ENCODE results near the gene IPO11. TPM values are rescaled to one million over a fixed set of nuclear protein-coding genes. Genes with fewer than 3 reads are reported as not detected.

IPO11 gene
- total RNA-seq, 1 experiment from 2014 or later, result 66.5 TPM

DNA sequence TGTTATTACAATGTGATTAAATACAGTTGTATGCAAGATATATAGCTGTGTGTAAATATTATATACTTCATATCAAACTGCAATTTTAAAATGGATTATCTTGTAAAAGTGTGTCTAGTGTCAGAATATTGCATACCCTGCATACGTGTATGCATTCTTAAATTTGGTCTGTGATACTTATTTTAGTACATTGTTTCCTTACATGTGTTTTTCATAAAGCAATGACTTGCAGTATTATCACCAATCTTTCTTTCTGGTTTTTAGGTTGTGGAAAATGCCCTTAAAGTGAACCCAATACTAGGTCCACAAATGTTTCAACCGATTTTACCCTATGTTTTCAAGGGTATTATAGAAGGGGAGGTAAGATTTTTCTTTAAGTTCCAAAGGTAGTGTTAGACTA is 137.5 kb downstream of the IPO11 start:
- TF ChIP-seq EZH2 (IDR thresholded peaks at IDR 0.05; ENCODE audit: borderline replicate concordance, low read depth, low read length, poor library complexity, severe bottlenecking), result no peak
- TF ChIP-seq, protein P1, sequence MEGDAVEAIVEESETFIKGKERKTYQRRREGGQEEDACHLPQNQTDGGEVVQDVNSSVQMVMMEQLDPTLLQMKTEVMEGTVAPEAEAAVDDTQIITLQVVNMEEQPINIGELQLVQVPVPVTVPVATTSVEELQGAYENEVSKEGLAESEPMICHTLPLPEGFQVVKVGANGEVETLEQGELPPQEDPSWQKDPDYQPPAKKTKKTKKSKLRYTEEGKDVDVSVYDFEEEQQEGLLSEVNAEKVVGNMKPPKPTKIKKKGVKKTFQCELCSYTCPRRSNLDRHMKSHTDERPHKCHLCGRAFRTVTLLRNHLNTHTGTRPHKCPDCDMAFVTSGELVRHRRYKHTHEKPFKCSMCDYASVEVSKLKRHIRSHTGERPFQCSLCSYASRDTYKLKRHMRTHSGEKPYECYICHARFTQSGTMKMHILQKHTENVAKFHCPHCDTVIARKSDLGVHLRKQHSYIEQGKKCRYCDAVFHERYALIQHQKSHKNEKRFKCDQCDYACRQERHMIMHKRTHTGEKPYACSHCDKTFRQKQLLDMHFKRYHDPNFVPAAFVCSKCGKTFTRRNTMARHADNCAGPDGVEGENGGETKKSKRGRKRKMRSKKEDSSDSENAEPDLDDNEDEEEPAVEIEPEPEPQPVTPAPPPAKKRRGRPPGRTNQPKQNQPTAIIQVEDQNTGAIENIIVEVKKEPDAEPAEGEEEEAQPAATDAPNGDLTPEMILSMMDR (conservative IDR thresholded peaks at IDR 0.05; ENCODE audit: low read depth, low read length), result no peak
- H3K4me1 ChIP-seq (ENCODE audit: insufficient read depth, low read length, poor library complexity, severe bottlenecking), result no peaks in the 10 kb centered on the region
- POLR2A ChIA-PET (ENCODE audit: low non-redundant PET), result no interaction called here
- intact Hi-C loops (cut with micrococcal nuclease; ENCODE audit: unreplicated experiment), result no loop called here
- no TSS peak for BruUV-seq (replicated peaks)
- H3K9me3 ChIP-seq (ENCODE audit: low read depth, low read length, poor library complexity, severe bottlenecking), result no peaks in the 10 kb centered on the region
- H3K4me3 ChIP-seq (ENCODE audit: low read depth, low read length, poor library complexity, severe bottlenecking), result no peak overlapping the region
- CTCF ChIA-PET, result no interaction called here
- no peaks in the 10 kb centered on the region for H3K27me3 ChIP-seq (replicated peaks; ENCODE audit: insufficient read depth, low read depth, low read length, poor library complexity)
- H3K27ac ChIP-seq (ENCODE audit: low read depth, low read length, poor library complexity, severe bottlenecking), result no peak overlapping the region
- no peak for DNase-seq (ENCODE audit: low spot score)
- no peaks in the 10 kb centered on the region for H3K36me3 ChIP-seq (ENCODE audit: insufficient read depth, low read length, poor library complexity, severe bottlenecking)

DNA sequence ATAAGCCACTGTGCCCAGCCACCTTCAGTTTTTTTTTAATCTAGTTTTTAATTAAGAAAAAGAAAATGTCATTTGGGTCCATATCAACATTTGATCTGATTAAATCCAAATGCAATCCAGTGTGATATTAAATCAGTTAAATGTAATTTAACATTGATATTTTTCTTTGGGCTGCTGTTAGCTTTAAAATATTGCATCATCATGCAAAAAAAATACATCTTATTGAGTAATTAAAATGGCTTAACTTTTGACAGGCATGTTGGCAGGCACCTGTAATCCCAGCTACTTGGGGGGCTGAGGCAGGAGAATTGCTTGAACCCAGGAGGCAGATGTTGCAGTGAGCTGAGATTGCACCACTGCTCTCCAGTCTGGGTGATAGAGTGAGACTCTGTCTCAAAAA is 143.4 kb downstream of the IPO11 start:
- Histone ChIP-seq H3K27ac (ENCODE audit: low read depth, low read length, poor library complexity, severe bottlenecking) (no peak overlapping the region), H3K36me3 (ENCODE audit: insufficient read depth, low read length, poor library complexity, severe bottlenecking) (peaks cover 5% of the 10 kb centered on the region), H3K4me3 (ENCODE audit: low read depth, low read length, poor library complexity, severe bottlenecking) (no peak overlapping the region), H3K27me3 (replicated peaks; ENCODE audit: insufficient read depth, low read depth, low read length, poor library complexity) (no peaks in the 10 kb centered on the region), H3K9me3 (ENCODE audit: low read depth, low read length, poor library complexity, severe bottlenecking) (no peaks in the 10 kb centered on the region), H3K4me1 (ENCODE audit: insufficient read depth, low read length, poor library complexity, severe bottlenecking) (no peaks in the 10 kb centered on the region)
- no peak for DNase-seq (ENCODE audit: low spot score)
- intact Hi-C loops (cut with micrococcal nuclease; ENCODE audit: unreplicated experiment), result no loop called here
- TF ChIP-seq EZH2 (IDR thresholded peaks at IDR 0.05; ENCODE audit: borderline replicate concordance, low read depth, low read length, poor library complexity, severe bottlenecking), result no peak
- ChIA-PET CTCF (no interaction called here), POLR2A (ENCODE audit: low non-redundant PET) (no interaction called here)
- no TSS peak for BruUV-seq (replicated peaks)

DNA sequence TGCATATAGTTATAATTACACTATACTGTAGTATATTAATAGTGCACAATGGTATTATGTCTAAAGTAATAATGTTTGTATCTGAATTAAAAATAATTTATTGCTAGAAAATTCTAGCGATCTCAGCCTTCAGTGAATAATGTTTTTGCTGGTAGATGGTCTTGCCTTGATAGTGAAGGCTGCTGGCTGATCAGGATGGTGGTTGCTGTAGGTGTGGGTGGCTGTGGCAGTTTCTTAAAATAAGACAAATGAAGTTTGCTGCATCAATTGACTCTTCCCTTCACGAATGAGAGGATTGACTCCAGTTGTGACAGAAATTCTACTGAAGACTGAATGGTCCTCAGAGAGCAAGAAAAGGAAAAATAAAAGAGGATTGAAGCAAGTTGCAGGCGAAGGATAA is 146.4 kb downstream of the IPO11 start:
- no peaks in the 10 kb centered on the region for H3K27me3 ChIP-seq (replicated peaks; ENCODE audit: insufficient read depth, low read depth, low read length, poor library complexity)
- TF ChIP-seq EZH2 (IDR thresholded peaks at IDR 0.05; ENCODE audit: borderline replicate concordance, low read depth, low read length, poor library complexity, severe bottlenecking), result no peak
- TF ChIP-seq, protein P1 (conservative IDR thresholded peaks at IDR 0.05; ENCODE audit: low read depth, low read length), result no peak
- intact Hi-C loops (cut with micrococcal nuclease; ENCODE audit: unreplicated experiment), result no loop called here
- H3K36me3 ChIP-seq (ENCODE audit: insufficient read depth, low read length, poor library complexity, severe bottlenecking), result peaks cover 5% of the 10 kb centered on the region
- POLR2A ChIA-PET (ENCODE audit: low non-redundant PET), result no interaction called here
- H3K4me3 ChIP-seq (ENCODE audit: low read depth, low read length, poor library complexity, severe bottlenecking), result no peak overlapping the region
- H3K27ac ChIP-seq (ENCODE audit: low read depth, low read length, poor library complexity, severe bottlenecking), result no peak overlapping the region
- BruUV-seq (replicated peaks), result no TSS peak
- no peaks in the 10 kb centered on the region for H3K9me3 ChIP-seq (ENCODE audit: low read depth, low read length, poor library complexity, severe bottlenecking)
- no peak for DNase-seq (ENCODE audit: low spot score)
- no peaks in the 10 kb centered on the region for H3K4me1 ChIP-seq (ENCODE audit: insufficient read depth, low read length, poor library complexity, severe bottlenecking)
- CTCF ChIA-PET, result no interaction called here

DNA sequence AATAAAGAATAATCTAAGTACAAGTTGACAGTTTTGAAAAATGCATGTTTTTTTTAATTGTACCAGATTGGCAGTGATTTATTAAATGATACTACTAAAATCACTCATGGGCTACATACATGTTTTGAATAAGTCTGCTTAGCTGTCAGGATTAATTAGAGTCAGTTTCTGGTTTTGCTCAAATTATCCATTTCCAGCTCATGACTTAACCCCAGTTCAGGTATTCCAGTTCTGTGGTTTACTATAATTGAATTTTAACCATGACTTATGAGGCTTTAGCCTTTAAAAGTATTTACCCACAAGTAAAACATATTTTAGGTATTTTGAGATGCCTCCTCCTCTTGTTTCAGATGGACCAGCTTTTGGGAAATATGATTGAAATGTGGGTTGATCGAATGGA is 148.2 kb downstream of the IPO11 start:
- Histone ChIP-seq H3K4me1 (ENCODE audit: insufficient read depth, low read length, poor library complexity, severe bottlenecking) (no peaks in the 10 kb centered on the region), H3K9me3 (ENCODE audit: low read depth, low read length, poor library complexity, severe bottlenecking) (no peaks in the 10 kb centered on the region), H3K27me3 (replicated peaks; ENCODE audit: insufficient read depth, low read depth, low read length, poor library complexity) (no peaks in the 10 kb centered on the region), H3K36me3 (ENCODE audit: insufficient read depth, low read length, poor library complexity, severe bottlenecking) (peaks cover 5% of the 10 kb centered on the region), H3K4me3 (ENCODE audit: low read depth, low read length, poor library complexity, severe bottlenecking) (no peak overlapping the region), H3K27ac (ENCODE audit: low read depth, low read length, poor library complexity, severe bottlenecking) (no peak overlapping the region)
- intact Hi-C loops (cut with micrococcal nuclease; ENCODE audit: unreplicated experiment), result no loop called here
- TF ChIP-seq, protein P1 (conservative IDR thresholded peaks at IDR 0.05; ENCODE audit: low read depth, low read length), result no peak
- TF ChIP-seq EZH2 (IDR thresholded peaks at IDR 0.05; ENCODE audit: borderline replicate concordance, low read depth, low read length, poor library complexity, severe bottlenecking), result no peak
- ChIA-PET POLR2A (ENCODE audit: low non-redundant PET) (no interaction called here), CTCF (no interaction called here)
- DNase-seq (ENCODE audit: low spot score), result no peak
- BruUV-seq (replicated peaks), result no TSS peak

All from A673 (cell line).